Epithelial cell of esophagus (primary cell): ENCODE data around the gene ACACB.
"Not testable (repeated sequence)": the region's sequence is repeated elsewhere in the genome, so short reads cannot be mapped to it uniquely, and the experiment has no call there.

Experiments used
- DNase-seq: peaks from one replicate; pipeline ENCODE4 v3.0.0; 2010; ENCODE audit warnings: low read depth
- H3K4me3 ChIP-seq: 2 replicates; pipeline ENCODE4 v1.5.1; 2011; ENCODE audit warnings: mild to moderate bottlenecking, low read length, control low read depth
- TF ChIP-seq, protein P1 (sequence below): IDR thresholded peaks from 2 replicates; pipeline ENCODE4 v1.5.1; 2011; ENCODE audit warnings: low read depth, mild to moderate bottlenecking, low read length, control low read depth, inconsistent platforms; ENCODE audit not compliant: insufficient read depth; ENCODE audit errors: missing control alignments

ACACB gene

DNA sequence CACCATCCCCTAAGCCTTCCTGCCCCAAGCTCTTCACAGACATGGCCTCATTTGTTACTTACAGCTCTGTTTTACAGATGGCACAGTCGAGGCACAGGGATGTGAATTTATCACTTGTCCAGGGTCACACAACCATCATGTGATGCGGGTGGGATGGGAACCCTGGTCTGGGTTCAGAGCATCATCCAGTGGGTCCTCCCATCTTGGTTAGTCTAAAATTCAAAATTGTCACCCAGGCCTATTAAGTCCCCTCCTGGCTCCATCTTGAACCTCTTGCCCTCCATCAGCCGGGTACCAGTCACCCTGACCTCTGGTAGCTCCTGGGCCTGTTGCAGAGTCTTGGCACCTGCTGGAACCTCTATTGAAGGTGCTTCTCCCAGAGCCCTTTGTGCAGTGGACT lies 52.9 kb downstream of the ACACB start:
- DNase-seq, result no peak
- no peak overlapping the region for H3K4me3 ChIP-seq
- TF ChIP-seq, protein P1, sequence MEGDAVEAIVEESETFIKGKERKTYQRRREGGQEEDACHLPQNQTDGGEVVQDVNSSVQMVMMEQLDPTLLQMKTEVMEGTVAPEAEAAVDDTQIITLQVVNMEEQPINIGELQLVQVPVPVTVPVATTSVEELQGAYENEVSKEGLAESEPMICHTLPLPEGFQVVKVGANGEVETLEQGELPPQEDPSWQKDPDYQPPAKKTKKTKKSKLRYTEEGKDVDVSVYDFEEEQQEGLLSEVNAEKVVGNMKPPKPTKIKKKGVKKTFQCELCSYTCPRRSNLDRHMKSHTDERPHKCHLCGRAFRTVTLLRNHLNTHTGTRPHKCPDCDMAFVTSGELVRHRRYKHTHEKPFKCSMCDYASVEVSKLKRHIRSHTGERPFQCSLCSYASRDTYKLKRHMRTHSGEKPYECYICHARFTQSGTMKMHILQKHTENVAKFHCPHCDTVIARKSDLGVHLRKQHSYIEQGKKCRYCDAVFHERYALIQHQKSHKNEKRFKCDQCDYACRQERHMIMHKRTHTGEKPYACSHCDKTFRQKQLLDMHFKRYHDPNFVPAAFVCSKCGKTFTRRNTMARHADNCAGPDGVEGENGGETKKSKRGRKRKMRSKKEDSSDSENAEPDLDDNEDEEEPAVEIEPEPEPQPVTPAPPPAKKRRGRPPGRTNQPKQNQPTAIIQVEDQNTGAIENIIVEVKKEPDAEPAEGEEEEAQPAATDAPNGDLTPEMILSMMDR, result no peak

DNA sequence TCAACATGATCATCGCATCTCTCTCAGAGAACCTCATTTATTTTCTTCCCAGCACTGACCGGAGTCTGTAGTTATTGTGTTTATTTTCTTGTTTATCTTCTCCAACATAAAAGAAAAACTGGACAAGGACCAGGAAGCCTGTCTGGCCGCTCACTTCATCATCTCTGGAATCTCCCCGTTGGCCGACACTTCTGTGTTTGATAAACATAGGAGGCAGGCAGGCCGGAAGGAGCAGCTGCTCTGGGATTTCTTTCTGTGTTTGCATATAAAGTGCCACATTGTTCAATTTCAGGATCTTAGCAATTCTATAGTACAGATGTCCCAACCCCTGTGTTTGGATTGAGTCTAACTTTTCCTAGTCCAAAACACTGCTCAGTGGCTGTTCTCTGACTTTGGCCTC lies 53.3 kb downstream of the ACACB start:
- no peak overlapping the region for H3K4me3 ChIP-seq
- DNase-seq, result no peak
- TF ChIP-seq, protein P1, result no peak

DNA sequence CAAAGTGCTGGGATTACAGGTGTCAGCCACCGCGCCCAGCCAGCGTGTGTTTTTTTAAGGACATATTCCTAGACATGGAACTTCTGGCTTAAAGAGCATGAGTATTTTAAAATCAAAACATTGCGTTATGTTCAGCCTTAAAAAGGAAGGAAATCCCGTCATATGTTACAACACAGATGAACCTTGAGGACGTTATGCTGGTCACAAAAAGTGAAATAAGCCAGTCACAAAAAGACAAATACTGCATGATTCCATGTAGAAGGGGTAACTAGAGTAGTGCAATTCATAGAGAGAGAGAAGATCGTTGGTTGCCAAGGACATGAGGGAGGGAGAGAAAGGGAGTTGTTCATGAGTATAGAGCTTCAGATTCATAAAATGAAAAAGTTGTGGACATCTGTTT lies 53.9 kb downstream of the ACACB start:
- no peak for DNase-seq
- H3K4me3 ChIP-seq, result no peak overlapping the region
- TF ChIP-seq, protein P1, result no peak

DNA sequence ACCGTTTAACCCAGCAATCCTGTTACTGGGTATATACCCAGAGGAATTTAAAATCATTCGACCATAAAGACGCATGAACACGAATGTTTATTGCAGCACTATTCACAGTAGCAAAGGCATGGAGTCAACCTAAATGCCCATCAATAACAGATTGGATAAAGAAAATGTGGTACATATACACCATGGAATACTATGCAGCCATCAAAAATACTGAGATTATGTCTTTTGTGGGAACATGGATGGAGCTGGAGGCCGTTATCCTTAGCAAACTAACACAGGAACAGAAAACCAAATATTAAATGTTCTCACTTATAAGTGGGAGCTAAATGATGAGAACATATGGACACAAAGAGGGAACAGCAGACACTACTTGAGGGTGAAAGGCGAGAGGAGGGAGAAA lies 56.4 kb downstream of the ACACB start:
- DNase-seq, H3K4me3 ChIP-seq: not testable (repeated sequence)

DNA sequence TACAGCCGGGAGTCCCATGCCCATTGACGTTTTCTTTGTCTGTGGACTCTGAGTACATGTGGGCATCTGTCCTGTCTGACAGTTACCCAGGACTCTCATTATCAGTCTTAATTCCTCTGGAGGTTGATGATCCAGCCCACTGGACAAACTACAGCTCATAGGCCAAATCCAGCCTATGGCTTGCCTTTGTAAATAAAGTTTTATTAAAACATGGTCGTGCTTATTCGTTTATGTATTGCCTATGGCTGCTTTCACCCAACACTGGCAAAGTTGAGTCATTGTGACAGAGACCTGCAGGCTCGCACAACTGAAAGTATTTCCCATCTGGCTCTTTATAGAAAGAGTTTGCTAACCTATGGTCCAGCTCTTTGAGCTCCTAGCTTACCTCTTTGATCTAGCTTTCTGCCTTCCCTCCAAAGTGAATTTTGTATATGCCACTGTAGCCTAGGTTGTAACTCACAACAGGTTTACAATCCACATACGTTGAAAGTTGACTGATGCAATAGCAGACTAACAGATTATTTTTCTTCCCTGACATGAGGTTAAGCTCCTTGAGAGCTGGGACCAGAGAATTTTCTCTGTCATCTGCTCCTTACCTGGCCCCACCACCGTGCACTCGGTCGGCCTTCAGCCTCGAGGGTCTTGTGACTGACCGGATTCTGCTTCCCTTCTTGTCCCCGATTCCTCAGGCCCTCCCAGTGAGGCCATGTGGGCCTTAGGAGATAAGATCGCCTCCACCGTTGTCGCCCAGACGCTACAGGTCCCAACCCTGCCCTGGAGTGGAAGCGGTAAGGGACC lies 57.3 kb downstream of the ACACB start:
- no peak for DNase-seq
- TF ChIP-seq, protein P1, result no peak
- no peak overlapping the region for H3K4me3 ChIP-seq

DNA sequence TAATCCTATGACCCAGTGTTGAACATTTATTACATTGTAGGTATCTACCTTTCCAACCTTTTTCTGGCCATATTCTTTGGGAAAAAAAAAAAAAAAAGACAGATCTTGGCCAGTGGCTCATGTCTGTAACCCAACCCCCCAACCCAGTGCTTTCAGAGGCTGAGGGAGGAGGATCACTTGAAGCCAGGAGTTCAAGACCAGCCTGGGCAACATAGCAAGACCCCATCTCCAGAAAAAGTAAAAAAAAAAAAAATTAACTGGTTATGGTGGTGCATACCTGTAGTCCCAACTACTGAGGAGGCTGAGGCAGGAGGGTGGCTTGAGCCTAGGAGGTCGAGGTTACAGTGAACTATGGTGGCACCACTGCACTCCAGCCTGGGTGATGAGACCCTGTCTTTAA lies 58.1 kb downstream of the ACACB start:
- DNase-seq, result no peak

DNA sequence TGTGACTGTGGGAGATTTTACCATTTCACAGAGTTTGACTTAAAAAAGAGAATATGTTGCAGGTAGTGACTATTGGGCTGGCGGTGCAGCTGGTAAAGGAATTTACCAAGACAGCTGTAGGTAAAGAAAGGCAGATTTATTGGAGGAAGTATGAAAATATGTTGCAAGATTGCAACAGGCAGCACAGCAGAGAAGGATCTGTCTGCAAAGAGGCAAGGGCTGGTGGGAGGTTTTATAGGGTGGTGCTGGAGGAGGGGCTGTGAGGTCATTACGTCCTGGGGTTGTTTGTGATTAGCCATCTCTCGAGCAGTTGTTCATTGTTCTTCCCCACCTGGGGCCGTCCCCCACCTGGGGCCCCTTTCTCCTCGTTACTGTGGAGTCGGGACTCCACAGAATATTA lies 62.1 kb downstream of the ACACB start:
- H3K4me3 ChIP-seq, result no peak overlapping the region
- DNase-seq, result no peak
- TF ChIP-seq, protein P1, result no peak

More for the DNA sequence above, 58.1 kb downstream of the ACACB start:
- TF ChIP-seq, protein P1, result no peak
- no peak overlapping the region for H3K4me3 ChIP-seq

DNA sequence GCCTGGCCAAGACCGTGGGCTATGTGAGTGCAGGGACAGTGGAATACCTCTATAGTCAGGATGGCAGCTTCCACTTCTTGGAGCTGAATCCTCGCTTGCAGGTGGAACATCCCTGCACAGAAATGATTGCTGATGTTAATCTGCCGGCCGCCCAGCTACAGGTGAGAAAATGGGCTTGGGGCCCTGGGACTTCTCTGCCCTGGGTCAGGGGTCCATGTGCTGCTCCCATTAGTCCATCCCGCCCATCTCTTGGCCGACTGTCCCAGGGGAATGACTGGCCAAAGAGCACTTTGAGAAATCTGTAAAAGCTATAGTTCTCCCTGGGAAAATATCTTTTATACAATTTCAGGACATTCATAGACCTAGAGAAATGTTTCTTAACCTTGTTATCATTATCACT lies 63.5 kb downstream of the ACACB start:
- TF ChIP-seq, protein P1, result no peak
- no peak for DNase-seq
- no peak overlapping the region for H3K4me3 ChIP-seq
